GM21390 (cell line): ENCODE measurements around the gene RNF217.
"Not testable (repeated sequence)": the region's sequence is repeated elsewhere in the genome, so short reads cannot be mapped to it uniquely, and the experiment has no call there.

Experiments used
- ATAC-seq: cut with Tn5 transposase; IDR thresholded peaks from one replicate; pipeline ENCODE4 v1.9.1; 2021; ENCODE audit not compliant: unreplicated experiment

RNF217 gene

DNA sequence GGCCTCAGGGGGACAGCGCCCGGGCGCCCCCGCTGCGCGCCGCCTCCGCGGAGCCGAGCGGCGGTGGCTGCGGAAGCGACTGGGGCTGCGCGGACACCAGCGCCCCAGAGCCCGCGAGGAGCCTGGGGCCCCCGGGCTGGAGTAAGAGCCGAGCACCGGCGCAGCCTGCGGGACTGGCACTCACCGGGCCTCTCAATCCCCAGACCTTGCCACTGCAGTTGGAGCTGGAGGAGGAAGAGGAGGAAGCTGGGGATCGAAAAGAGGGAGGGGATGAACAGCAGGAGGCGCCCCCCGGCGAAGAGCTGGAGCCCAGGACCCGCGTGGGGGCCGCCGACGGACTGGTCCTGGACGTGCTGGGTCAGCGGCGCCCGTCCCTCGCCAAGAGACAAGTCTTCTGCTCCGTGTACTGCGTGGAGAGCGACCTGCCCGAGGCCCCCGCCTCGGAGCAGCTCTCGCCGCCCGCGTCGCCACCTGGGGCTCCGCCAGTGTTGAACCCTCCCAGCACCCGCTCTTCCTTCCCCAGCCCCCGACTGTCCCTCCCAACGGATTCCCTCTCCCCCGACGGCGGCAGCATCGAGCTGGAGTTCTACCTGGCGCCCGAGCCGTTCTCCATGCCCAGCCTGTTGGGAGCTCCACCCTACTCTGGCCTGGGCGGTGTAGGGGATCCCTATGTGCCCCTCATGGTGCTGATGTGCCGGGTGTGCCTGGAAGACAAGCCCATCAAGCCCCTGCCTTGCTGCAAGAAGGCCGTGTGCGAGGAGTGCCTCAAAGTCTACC lies 590 bp downstream of the RNF217 start:
- ATAC-seq = no peak

DNA sequence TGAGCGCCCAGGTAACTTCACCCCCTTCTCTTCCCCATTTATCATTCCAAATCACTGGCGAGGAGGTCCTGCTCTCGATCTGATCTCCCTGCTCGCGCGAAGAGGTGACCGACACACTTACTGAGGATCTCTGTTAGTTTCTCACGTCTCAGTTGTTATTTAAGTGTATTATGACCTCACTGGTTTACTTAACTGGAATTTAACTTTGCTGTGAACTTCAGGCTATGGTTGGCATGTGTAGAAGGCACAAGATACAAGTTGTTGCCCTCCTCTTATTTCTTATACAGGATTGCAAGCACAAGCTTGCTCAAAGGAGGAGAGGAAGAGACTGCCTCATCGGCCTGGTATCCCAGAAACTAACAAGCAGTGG lies 1.2 kb downstream of the RNF217 start:
- ATAC-seq = no peak

DNA sequence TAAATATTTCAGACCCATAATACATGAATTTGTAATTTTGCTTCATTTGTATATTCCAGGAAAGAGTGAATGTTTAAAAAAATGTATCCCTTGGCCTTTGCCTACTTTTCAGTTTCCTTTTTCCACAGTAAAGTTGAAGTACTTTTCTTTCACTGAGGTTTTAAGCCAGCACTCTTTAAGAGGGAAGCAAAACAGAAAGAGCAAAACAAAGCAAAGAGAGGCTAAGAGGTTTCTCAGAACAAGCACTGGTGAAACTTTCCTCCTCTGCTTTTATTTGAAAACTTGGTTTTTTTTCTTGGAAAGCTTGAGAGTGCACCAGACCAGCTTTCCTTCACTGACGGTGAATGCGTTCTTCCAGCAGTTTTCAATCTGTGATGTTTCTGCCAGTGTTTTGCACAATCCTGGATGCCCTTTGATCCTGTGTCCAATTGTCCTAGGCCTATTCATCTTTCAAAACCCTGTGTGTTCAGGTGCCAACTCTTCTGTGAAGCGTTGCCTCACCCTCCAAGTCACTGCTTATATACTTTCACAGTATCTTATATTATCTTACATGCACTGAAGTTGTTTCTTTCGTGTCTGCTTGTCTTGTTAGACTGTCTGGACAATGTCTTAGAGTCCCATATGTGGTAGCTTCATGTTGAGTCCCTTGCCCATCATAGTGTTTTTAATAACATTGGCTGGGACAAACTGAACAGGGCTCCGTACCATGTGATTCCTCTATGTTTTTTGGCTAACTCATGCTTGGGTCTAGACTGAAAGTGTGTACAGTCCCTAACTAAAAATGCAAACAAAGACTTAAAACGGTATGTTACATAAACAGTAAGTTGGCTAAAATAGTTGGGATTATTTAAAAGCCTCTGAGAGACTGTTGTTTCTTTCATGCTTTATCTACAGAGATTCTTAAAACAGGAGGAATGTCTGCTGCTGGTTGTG lies 1.9 kb downstream of the RNF217 start:
- ATAC-seq = no peak

DNA sequence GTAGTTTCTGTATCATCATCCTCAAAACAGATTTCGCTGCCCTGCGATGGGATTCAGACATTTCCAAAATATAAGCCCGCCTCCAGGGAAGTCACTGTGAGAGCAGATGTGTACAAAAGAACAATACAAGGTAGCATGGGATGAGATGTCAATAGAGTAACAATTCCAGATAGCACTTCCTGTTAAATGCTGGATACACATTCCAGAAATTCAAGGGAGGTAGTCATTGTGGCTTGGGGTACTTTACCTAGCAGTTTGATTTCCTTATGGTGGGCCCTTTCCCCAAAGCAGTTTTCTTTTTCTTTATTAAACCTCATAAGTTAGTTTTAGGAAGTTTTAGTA lies 2.5 kb downstream of the RNF217 start:
- ATAC-seq = no peak

DNA sequence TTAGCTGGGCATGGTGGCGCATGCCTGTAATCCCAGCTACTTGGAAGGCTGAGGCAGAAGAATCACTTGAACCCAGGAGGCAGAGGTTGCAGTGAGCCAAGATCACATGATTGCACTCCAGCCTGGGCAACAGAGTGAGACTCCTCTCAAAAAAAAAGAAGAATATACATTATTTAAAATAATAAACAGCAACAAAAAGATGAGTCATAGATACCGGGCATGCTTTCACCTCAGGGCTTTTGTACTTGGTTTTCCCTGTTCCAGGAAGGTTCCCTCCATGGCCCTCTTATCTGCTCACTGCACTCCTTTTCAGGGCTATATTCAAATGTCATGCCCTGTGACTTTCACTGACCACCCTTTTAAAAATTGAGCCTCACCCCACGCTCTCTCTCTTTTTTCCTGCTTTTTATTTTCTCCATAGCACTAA lies 3.2 kb downstream of the RNF217 start:
- not testable (repeated sequence) for ATAC-seq

DNA sequence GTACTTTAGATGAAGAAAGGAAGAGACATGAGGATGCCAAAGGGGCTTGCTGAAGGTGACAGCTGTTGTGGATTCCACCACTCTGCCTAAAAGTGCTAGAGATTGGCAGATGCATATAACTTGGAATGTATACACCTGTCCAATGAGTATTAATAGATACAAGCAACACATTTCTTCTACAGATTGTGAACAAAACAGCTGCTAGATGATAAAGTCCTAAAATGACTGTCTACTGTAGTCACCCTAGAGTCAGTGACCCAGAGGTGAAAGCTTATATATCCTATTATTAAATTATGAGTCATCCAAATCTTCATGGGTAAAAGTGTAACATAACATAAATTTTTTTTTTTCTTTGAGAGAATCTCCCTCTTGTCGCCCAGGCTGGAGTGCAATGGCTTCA lies 5.2 kb downstream of the RNF217 start:
- no peak for ATAC-seq

DNA sequence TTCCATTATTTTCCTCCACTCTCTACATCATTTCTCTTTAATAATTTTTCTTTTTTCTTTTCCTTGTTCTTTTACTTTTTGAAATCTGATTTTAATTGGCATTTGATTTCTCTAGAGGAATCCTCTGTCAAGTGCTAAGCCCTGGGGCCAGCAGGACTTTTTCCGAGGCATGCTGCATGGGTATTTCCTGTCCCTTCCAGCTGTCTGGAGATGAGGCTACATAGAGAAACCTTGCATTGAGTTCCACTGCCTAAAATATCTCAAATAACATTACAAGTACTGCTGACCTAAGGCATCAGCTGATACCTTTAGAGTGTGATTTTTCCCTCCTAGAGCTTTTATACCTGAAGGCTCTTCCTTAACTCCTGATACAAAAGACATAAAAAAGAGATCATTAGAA lies 6.2 kb downstream of the RNF217 start:
- ATAC-seq = no peak

DNA sequence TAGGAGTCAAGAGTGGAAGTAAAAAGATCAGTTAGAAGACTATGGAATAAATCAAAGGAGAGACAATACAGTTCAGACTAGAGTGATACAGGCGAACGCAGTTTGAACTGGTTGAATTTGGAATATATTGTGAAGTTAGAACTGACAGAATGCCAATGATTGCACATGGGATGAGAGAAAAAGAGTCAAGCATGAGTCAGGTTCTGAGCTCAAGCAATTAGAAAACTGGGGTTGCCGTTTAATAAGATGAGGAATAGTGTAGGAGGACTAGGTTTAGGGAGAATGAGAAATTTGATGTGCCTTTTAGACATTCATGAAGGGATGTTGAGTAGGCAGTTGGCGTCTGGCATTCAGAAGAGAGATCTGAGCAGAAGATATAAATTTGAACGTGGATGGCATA lies 8.0 kb downstream of the RNF217 start:
- ATAC-seq = no peak

DNA sequence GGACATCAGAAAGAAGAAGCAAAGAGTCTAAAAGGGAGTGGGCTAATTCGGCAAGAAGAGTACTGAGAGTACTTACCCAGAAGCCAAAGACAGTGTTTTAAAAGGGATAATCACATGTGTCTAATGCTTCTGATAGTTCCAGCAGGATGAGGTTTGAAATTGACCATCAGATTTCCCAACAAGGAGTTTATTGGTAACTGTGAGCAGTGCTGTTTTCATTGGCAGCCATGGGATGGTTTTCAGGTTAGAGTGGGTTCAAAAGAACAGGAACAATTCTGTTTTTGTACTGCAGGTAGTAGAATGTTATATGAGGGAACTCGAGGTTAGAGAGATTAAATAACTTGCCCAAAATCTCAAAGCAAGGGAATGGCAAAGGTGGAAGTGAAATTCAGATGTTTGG lies 8.5 kb downstream of the RNF217 start:
- ATAC-seq = no peak

DNA sequence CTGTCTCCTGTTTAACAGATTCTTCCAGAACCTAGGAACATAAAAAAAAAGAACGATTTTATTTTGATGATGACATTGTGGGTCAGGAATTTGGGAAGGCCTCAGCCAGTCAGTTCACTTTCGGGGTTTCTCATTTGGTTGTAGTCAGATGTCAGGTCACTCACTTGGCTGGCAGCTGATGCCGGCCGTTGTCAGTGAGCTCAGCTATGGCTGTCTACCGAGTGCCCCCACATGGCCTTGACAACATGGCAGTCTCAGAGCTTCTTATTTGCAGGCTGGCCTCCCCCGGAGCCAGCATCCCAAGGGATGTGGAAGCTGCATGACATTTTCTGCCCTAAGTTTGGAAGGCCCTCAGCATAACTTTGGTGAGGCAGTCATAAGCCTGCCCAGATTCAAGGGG lies 11.5 kb downstream of the RNF217 start:
- ATAC-seq = no peak

DNA sequence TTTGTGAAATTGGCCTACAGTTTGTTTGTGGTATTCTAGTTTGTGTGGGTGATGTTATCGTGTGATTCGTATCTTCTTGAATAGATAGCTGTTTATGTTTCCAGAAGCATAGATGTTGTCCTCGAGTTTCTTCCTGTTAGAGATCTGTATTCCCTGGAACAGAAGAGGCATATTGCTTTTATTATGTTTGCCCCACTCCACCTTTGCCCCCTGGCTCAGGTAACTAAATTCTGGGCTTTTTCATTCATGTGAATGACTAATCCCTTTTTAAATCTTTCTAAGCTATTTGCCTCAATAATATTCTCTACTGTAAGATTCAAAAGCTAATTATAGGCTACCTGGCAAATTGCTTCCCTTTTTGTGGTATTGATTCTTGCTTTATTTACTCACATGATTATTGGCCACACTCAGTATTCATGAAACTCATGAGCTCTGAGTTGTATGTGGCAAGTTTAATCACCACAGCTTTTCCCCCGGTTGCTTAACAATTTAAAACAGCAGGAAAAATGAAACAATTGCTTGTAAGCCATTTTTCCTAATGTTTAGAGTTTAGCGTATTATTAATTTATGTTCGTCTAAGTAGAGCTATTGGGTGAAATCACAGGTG lies 12.6 kb downstream of the RNF217 start:
- no peak for ATAC-seq

DNA sequence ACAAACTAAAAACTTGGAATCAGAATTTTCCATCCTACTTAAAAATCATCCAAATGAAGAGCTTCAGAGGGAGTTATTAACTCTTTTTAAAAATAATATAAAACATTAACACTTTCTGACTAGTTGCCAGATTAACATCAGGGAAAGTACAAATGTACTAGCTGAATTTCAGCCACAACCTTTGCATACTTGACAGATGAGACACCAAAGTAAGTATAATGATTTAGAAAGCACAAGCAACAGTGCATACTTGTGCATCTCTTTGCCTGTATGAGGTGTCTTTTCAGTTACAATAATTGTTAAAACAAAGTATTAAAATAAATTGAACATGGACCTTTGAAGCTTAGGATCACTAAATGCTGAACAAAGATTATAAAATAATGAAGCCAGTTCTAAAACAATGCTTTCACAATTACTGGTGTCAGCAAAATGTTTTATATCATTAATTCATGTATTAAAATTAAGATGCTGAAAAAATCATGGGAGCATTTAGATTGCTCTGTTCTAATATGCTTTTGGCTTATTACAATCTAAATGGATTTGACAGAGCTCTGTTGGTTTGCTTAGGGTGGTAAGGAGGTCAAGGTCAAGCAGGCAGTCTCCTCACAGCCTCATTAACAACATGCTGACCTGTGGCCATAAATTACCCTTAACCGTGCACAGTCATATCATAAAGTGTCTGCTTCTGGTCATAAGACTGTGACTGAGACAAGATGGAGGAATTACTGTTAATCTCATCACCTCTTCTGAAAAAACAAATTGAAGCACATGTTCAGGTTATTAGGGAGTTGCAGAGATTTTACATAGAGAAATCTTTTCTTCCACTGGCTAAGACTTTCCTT lies 15.1 kb downstream of the RNF217 start:
- ATAC-seq = no peak

DNA sequence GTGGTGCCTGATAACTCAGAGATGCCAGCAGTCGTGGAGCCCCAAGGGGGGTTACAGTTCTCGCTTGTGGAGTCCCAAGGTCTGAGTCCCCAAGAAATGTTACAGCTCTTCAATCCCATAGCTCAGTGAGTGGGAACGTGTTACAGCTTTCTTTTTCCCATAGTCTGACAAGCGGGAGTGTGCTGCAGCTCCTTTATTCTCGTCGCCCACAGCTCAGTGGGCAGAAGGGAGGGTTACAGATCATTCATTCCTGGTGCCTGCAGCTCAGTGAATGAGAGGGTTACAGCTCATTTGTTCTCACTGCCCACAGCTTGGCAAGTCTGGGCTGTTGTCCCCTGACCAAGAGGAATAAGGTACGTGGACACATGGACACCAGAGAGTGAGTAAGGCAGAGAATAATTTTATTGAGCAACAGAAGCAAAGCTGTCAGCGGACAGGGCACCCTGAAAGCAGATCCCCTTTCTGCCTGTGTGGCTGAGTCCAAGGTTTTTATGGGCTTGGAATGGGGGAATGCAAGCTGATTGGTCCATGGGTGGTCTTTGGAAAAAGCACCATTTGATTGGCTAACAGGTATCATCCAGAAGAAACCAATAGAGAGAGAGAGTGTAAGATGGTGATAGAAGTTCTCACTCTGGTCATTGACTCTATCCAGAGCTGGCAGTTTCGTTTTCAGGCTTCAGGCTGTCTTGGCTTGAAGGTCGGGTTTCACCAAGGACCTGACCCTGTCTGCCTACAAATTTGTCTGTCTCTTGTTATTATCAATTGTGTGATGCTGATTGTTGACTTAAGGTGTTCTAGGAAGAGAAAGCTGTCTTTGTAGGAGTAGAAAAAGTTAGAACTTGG lies 16.4 kb downstream of the RNF217 start:
- ATAC-seq = no peak

DNA sequence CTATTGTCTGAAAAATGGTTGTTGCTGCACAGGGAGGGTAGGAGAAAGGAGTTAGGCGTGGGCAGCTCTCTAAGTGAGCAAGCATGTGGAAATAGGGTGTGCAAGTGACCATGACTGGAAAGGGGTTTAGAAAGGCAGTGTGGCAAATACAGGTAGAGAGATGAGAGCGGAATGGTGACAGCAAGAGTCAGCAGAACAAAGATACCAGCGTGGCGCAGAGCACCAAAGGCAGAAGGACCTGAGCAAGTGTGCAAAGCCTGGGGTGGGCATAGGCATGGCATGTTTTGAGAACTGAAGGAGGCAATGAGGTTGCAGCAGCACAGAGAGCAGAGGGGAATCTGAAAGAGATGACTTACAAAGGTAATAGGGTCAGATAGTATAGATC lies 17.0 kb downstream of the RNF217 start:
- no peak for ATAC-seq

DNA sequence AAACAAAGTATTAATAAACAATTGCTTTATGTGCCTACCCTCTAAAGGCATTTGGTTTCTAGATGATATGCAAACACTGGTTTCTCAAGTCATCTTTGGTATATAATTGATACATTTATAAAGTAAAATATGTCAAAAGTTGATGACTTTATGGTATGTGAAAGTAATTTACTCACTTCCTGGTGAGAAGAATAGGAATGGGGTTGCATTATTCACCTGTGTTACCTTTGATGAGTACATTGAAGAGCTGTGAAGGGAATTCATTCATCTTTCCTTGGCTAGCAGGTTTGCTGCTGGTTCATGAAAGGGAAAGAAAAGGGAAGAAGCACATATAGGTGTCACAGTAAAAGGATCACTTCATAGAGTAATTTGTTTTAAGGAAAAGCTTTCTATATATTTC lies 20.4 kb downstream of the RNF217 start:
- no peak for ATAC-seq

DNA sequence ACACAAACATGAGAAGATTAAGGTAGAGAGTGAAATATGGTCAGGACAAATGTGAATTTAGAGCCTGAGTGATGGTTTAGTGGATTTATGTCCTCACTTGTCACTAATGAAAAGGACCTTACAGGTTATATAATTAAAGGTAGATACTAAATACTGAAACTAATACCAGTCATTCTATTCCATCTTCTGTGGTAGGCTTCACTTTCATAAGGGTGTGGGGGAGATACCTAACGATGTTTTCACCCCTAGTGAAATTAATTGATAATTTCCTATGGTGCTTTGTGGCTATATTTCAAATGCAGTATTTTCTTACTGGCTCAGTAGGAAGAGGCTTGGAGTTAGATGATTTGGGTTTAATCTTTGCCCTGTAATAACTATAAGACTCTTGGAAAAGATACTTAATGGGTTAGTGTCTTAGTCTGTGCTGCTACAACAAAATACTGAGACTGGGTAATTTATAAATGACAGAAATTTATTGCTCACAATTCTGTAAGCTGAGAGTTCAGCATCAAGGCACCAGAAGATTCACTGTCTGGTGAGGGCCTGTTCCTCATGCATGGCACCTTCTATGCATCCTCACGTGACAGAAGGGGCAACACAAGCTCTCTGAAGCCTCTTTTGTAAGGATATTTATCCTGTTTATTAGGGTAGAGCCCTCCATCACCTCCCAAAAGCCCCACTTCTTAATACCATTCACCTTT lies 21.3 kb downstream of the RNF217 start:
- ATAC-seq = peak; percentile 65

DNA sequence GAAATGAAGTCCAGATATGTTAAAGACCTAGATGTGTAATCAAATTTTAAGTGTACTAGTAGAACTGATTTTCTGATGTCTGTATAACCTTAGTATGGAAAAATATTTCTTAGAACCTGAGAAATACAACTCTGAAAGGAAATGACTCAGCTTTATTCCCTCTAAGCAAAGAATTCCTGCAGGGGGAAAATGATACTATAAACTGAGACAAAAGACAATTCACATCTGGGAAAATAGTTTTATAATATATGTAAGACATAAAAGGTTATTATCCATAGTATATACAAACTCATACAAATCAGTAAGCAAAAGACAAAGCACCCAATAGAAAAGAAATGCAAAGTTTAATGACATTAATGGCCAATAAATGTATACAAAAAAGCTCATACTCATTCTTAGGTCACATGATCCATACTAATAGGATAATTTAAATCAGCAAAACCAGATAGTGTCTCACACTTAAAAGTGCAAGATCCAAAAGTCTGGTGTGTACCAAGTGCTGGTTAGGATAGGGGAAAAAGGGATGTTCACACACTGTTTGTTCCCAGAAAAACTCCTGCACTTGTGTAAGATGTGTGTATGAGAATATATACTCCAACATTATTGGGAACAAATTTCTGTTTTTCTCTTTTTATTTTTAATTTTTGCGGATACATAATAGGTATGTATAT lies 22.6 kb downstream of the RNF217 start:
- no peak for ATAC-seq

DNA sequence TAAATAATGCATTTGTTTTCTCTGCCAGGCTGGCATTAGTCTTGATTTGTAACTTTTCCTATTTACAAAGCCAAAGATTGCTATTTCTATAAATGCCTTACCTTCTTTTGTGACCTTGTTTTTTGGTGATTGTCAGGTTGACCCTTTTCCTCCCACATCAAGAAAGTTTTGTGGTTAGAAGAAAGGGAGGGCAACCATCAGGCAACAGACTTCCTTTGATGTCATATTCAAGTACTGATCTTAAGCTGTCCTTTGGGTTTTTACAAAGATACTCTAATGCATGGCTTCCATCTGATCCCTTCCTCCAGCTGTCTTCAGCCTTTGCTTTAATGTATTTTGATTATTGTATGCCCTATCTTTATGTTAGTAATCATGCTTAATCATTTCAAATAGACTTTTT lies 23.9 kb downstream of the RNF217 start:
- no peak for ATAC-seq

DNA sequence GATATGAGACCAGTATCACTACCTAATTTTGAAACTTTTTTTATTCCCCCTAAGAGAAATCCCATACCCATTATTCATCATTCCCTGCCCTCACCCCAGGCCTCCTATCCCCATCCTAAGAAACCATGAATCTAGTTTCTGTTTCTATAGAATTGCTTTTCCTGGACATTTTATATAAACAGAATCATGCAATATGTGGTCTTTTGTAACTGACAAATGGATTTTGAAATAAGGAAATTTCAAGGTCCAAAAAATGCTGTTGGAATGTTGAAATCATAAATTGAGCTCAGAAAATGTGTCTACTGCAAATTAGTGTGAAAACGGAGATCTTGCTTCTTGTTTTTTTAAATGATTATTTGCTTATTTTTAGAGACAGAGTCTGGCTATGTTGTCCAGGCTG lies 25.1 kb downstream of the RNF217 start:
- no peak for ATAC-seq
